ENCODE results near the gene OS9. TPM values are rescaled to one million over a fixed set of nuclear protein-coding genes. Genes with fewer than 3 reads are reported as not detected.

OS9 gene
- polyA plus RNA-seq, 2 of the 4 experiments (the other 2 are of a cell fraction): 128 to 183 TPM

- Histone ChIP-seq H3K27ac (no peak overlapping the region), H3K9me3 (no peaks in the 10 kb centered on the region), H3K4me2 (no peak overlapping the region), H3K4me1 (peaks cover 13% of the 10 kb centered on the region), H3K4me3 (no peak overlapping the region)
- DNase-seq (ENCODE audit: low read depth in 1 of 2, low spot score in 1 of 2): no peak
- no peak for ATAC-seq
- 43% methylated on average over 5 of the region's 5 CpGs for WGBS (ENCODE audit: missing lambda C conversion rate)
- FAIRE-seq: no peak
- CTCF ChIA-PET: interaction anchor here (0.7 to 13.8 kb wide), 8 partner anchors 8 to 146 kb away, joined by 3 to 242 read pairs (median 4); partner anchors contain the start of genes AGAP2, CYP27B1 and TSPAN31
- POLR2A ChIA-PET: interaction anchor here (1.0 kb wide), 1 partner anchor 15 kb away, joined by 7 read pairs; the partner anchor contains the start of gene TSPAN31
- TF ChIP-seq SMC3 (IDR thresholded peaks at IDR 0.05) (no peak), KDM1A (IDR thresholded peaks at IDR 0.05; ENCODE audit: low read depth) (no peak), CBX2 (IDR thresholded peaks at IDR 0.05; ENCODE audit: borderline replicate concordance, low read depth) (no peak), MAZ (IDR thresholded peaks at IDR 0.05; ENCODE audit: borderline replicate concordance, low read depth, low read length) (no peak), ZSCAN20 (CRISPR knock-in tag; IDR thresholded peaks at IDR 0.05) (no peak), POLR2A (IDR thresholded peaks at IDR 0.05; ENCODE audit: low read length) (no peak), ZFP36 (IDR thresholded peaks at IDR 0.05; ENCODE audit: borderline replicate concordance, partially characterized antibody) (no peak), POLR2AphosphoS2 (conservative IDR thresholded peaks at IDR 0.05; ENCODE audit: low read length) (no peak), CBX8 (IDR thresholded peaks at IDR 0.05) (no peak), PBX3 (IDR thresholded peaks at IDR 0.05) (no peak)
- TF ChIP-seq, protein P1, sequence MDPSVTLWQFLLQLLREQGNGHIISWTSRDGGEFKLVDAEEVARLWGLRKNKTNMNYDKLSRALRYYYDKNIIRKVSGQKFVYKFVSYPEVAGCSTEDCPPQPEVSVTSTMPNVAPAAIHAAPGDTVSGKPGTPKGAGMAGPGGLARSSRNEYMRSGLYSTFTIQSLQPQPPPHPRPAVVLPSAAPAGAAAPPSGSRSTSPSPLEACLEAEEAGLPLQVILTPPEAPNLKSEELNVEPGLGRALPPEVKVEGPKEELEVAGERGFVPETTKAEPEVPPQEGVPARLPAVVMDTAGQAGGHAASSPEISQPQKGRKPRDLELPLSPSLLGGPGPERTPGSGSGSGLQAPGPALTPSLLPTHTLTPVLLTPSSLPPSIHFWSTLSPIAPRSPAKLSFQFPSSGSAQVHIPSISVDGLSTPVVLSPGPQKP (IDR thresholded peaks at IDR 0.05; ENCODE audit: low read depth, low read length): no peak
These were observed 35.5 kb downstream of the OS9 start for GRCh38 chr12:57729321-57729844.

DNA sequence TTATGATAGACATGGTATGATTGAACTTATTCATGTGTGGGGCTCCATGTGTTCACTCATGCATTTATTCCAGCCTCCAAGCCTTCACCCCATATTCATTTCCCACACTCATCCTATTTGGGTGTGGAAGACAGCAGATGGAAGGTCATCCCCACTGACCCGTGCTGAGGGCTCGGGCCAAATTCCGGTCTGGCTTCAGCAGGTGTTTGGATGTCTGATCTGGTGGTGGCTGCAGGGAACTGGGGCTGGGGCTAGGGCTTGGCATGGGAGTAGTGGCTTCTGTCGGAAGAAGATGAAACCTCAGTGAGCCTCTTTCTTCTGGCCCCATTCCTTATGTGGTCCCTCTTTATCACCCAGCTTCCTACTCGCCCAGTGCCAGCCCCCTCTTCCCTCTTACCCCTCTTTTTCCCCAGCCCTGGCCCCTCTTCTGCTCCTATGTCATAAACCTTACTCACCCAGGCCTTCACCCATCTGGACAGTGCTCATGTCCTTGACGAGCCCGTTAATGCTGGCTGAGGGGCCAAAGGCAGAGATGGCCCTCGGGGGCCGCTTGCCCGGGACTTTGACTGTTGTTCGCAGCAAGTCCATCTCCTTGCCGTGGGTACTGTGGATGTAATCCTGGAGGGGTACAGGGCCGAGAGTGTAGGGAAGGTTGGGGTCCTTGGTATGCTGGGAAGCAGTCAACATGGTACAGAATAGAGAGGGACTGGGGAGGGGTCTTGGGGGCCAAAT is 36.6 kb downstream of the OS9 start:
- Histone ChIP-seq H3K4me2 (no peak overlapping the region), H3K4me1 (peaks cover 10% of the 10 kb centered on the region), H3K27ac (no peak overlapping the region), H3K9me3 (no peaks in the 10 kb centered on the region), H3K4me3 (no peak overlapping the region)
- ChIA-PET CTCF (interaction anchor here (0.6 to 13.8 kb wide), 6 partner anchors 7 to 147 kb away, joined by 3 to 242 read pairs (median 10); partner anchors contain the start of genes AGAP2 and CDK4), POLR2A (no interaction called here)
- DNase-seq (ENCODE audit: low read depth in 1 of 2, low spot score in 1 of 2) (no peak), ATAC-seq (no peak), FAIRE-seq (no peak)
- 67% methylated on average over 13 of the region's 13 CpGs for WGBS (ENCODE audit: missing lambda C conversion rate)
- TF ChIP-seq EHF (CRISPR knock-in tag; IDR thresholded peaks at IDR 0.05) (no peak), HOXB5 (CRISPR knock-in tag; IDR thresholded peaks at IDR 0.05) (no peak), CBX2 (IDR thresholded peaks at IDR 0.05; ENCODE audit: borderline replicate concordance, low read depth) (no peak), ZSCAN20 (CRISPR knock-in tag; IDR thresholded peaks at IDR 0.05) (no peak), MAFK (IDR thresholded peaks at IDR 0.05; ENCODE audit: partially characterized antibody) (no peak), TFCP2L1 (CRISPR knock-in tag; IDR thresholded peaks at IDR 0.05) (no peak), FOXS1 (CRISPR knock-in tag; IDR thresholded peaks at IDR 0.05) (no peak), CTCF (IDR thresholded peaks at IDR 0.05) (no peak)

DNA sequence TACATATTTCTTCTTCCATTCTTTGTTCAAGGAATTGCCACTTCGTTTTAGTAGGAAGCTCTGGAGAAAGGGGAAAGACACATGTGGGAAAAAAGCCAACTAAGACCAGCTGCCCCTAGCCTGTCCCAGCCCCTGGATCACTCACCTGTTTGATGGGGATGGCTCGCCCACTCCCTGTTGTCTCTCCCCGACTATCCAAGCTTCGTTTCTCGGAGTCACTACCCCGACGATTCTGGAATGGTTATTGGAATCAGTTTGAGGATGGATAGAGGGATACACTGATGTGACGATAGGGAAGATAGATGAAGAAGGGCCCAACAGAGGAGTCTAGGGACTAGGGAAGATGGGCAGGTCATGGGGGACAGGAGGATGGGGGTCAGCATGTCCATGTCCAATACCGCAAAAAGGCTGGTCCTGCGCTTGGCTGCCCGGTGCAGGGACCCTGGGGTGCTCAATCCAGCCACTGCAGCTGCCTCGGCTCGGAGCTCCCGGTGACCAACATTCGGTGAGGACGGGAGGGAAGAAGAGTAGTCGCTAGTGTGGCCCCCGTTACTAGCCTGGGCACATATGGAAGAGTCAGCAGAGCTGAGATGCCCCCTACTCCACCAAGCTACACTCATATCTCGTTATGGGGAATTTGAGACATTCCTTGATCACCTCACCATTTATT is 37.6 kb downstream of the OS9 start:
- ChIA-PET POLR2A (interaction anchor here (0.6 kb wide), 1 partner anchor 230 kb away, joined by 3 read pairs; no protein-coding TSS in a partner anchor), CTCF (interaction anchor here (0.7 to 7.8 kb wide), 5 partner anchors 10 to 148 kb away, joined by 3 to 91 read pairs (median 4); partner anchors contain the start of genes B4GALNT1 and OS9)
- Histone ChIP-seq H3K4me3 (no peak overlapping the region), H3K9me3 (no peaks in the 10 kb centered on the region), H3K4me2 (no peak overlapping the region), H3K4me1 (peaks cover 10% of the 10 kb centered on the region), H3K27ac (no peak overlapping the region)
- DNase-seq (ENCODE audit: low read depth in 1 of 2, low spot score in 1 of 2) (no peak), FAIRE-seq (no peak), ATAC-seq (no peak)
- WGBS (ENCODE audit: missing lambda C conversion rate): 71% methylated on average over 19 of the region's 19 CpGs
- TF ChIP-seq ZNF302 (CRISPR knock-in tag; IDR thresholded peaks at IDR 0.05) (no peak), HEYL (CRISPR knock-in tag; IDR thresholded peaks at IDR 0.05) (no peak), EHF (CRISPR knock-in tag; IDR thresholded peaks at IDR 0.05) (no peak), HES2 (IDR thresholded peaks at IDR 0.05) (no peak), EHMT2 (IDR thresholded peaks at IDR 0.05; ENCODE audit: low read depth) (no peak), JUN (IDR thresholded peaks at IDR 0.05) (no peak), TP53 (CRISPR knock-in tag; IDR thresholded peaks at IDR 0.05) (no peak), POLR2AphosphoS2 (conservative IDR thresholded peaks at IDR 0.05; ENCODE audit: low read length) (no peak)
- TF ChIP-seq, protein P2, sequence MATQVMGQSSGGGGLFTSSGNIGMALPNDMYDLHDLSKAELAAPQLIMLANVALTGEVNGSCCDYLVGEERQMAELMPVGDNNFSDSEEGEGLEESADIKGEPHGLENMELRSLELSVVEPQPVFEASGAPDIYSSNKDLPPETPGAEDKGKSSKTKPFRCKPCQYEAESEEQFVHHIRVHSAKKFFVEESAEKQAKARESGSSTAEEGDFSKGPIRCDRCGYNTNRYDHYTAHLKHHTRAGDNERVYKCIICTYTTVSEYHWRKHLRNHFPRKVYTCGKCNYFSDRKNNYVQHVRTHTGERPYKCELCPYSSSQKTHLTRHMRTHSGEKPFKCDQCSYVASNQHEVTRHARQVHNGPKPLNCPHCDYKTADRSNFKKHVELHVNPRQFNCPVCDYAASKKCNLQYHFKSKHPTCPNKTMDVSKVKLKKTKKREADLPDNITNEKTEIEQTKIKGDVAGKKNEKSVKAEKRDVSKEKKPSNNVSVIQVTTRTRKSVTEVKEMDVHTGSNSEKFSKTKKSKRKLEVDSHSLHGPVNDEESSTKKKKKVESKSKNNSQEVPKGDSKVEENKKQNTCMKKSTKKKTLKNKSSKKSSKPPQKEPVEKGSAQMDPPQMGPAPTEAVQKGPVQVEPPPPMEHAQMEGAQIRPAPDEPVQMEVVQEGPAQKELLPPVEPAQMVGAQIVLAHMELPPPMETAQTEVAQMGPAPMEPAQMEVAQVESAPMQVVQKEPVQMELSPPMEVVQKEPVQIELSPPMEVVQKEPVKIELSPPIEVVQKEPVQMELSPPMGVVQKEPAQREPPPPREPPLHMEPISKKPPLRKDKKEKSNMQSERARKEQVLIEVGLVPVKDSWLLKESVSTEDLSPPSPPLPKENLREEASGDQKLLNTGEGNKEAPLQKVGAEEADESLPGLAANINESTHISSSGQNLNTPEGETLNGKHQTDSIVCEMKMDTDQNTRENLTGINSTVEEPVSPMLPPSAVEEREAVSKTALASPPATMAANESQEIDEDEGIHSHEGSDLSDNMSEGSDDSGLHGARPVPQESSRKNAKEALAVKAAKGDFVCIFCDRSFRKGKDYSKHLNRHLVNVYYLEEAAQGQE (IDR thresholded peaks at IDR 0.05): no peak

Measured in A549 (cell line).